ENCODE data around the gene GCN1. TPM values are rescaled to one million over a fixed set of nuclear protein-coding genes. Genes with fewer than 3 reads are reported as not detected.

GCN1 gene
- total RNA-seq, 2 donors from 2014 or later, result 53.4 to 144 TPM

- intact Hi-C loops (cut with DNase I), result no loop called here
- no peaks in the 10 kb centered on the region for H3K27me3 ChIP-seq
- peak overlapping the region; percentile 16 to 21 for H3K9ac ChIP-seq (ENCODE audit: low read depth in 2 of 2, low read length in 2 of 2)
- no peaks in the 10 kb centered on the region for H3K9me3 ChIP-seq
- peaks cover 20% of the 10 kb centered on the region for H3K4me1 ChIP-seq
- no peaks in the 10 kb centered on the region for H3K36me3 ChIP-seq
- no peak overlapping the region for H3K4me3 ChIP-seq
- H3K27ac ChIP-seq, result peak overlapping the region; percentile 73
- no peak for TF ChIP-seq CTCF (IDR thresholded peaks at IDR 0.05)
- DNase-seq, result no peak
These were observed 41.1 kb upstream of the GCN1 start for GRCh38 chr12:120235369-120236323.

- intact Hi-C loops (cut with DNase I), result no loop called here
- Histone ChIP-seq H3K36me3 (no peaks in the 10 kb centered on the region), H3K9me3 (no peaks in the 10 kb centered on the region), H3K27me3 (no peaks in the 10 kb centered on the region), H3K4me1 (peaks cover 28% of the 10 kb centered on the region), H3K27ac (peak overlapping the region; percentile 73), H3K9ac (ENCODE audit: low read depth in 2 of 2, low read length in 2 of 2) (peak overlapping the region; percentile 16 to 44), H3K4me3 (no peak overlapping the region)
- TF ChIP-seq CTCF (IDR thresholded peaks at IDR 0.05), result peak; percentile 29
- peak; percentile 74 for DNase-seq
These were observed 40.3 kb upstream of the GCN1 start for GRCh38 chr12:120234643-120235368.

- H3K4me1 ChIP-seq, result peaks cover 55% of the 10 kb centered on the region
- TF ChIP-seq CTCF (IDR thresholded peaks at IDR 0.05), result no peak
- no peak overlapping the region for H3K4me3 ChIP-seq
- DNase-seq, result peak; percentile 68
- H3K36me3 ChIP-seq, result no peaks in the 10 kb centered on the region
- peak overlapping the region in 1 of 2 donors; percentile 65 for H3K9ac ChIP-seq (ENCODE audit: low read depth in 2 of 2, low read length in 2 of 2)
- intact Hi-C loops (cut with DNase I), result no loop called here
- no peaks in the 10 kb centered on the region for H3K9me3 ChIP-seq
- H3K27ac ChIP-seq, result peak overlapping the region; percentile 86
- no peaks in the 10 kb centered on the region for H3K27me3 ChIP-seq
These were observed 36.9 kb upstream of the GCN1 start for GRCh38 chr12:120231316-120232011.

- no peak for TF ChIP-seq CTCF (IDR thresholded peaks at IDR 0.05)
- no peak overlapping the region for H3K4me3 ChIP-seq
- H3K9me3 ChIP-seq, result no peaks in the 10 kb centered on the region
- H3K4me1 ChIP-seq, result peaks cover 59% of the 10 kb centered on the region
- intact Hi-C loops (cut with DNase I), result no loop called here
- peak overlapping the region in 1 of 2 donors; percentile 65 for H3K9ac ChIP-seq (ENCODE audit: low read depth in 2 of 2, low read length in 2 of 2)
- no peak for DNase-seq
- peak overlapping the region; percentile 86 for H3K27ac ChIP-seq
- H3K27me3 ChIP-seq, result no peaks in the 10 kb centered on the region
- H3K36me3 ChIP-seq, result no peaks in the 10 kb centered on the region
These were observed 36.4 kb upstream of the GCN1 start for GRCh38 chr12:120230974-120231315.

GRCh38 chr12:120230326-120230973, 35.9 kb upstream of the GCN1 start:
- peak; percentile 63 for DNase-seq
- Histone ChIP-seq H3K4me1 (peaks cover 59% of the 10 kb centered on the region), H3K27me3 (no peaks in the 10 kb centered on the region), H3K9ac (ENCODE audit: low read depth in 2 of 2, low read length in 2 of 2) (peak overlapping the region; percentile 58 to 65), H3K36me3 (no peaks in the 10 kb centered on the region), H3K4me3 (no peak overlapping the region), H3K9me3 (no peaks in the 10 kb centered on the region), H3K27ac (peak overlapping the region; percentile 86)
- no peak for TF ChIP-seq CTCF (IDR thresholded peaks at IDR 0.05)
- intact Hi-C loops (cut with DNase I), result no loop called here

Measured in colonic mucosa (tissue), 4 donors.